Left kidney (tissue), 8 donors: Measurements from ENCODE around the gene ADGB. TPM values are rescaled to one million over a fixed set of nuclear protein-coding genes. Genes with fewer than 3 reads are reported as not detected.
"Not testable (repeated sequence)": the region's sequence is repeated elsewhere in the genome, so short reads cannot be mapped to it uniquely, and the experiment has no call there.

Experiments used
- DNase-seq: peaks from one replicate; pipeline ENCODE4 v3.0.0-alpha.2; 2013
- long read RNA-seq, 8 donors: transcript quantifications; one replicate each; lab custom pipeline, GENCODE V29; 2026
- polyA plus RNA-seq: library from polyadenylated mRNA; unstranded; fragments of 120-200 nt; gene quantifications from one replicate; pipeline ENCODE4 v1.2.1, GENCODE V29; 2013; ENCODE audit not compliant: insufficient read length

ADGB gene
- polyA plus RNA-seq, result 0.62 TPM
- long read RNA-seq, donor 1, result 0 reads
- long read RNA-seq, donor 2, result 0 reads
- long read RNA-seq, donor 3, result 0 reads
- long read RNA-seq, donor 4, result 0 reads
- long read RNA-seq, donor 5, result 0 reads
- long read RNA-seq, donor 6, result 0 reads
- long read RNA-seq, donor 7, result 0 reads
- long read RNA-seq, donor 8, result 0 reads

GRCh38 chr6:146598772-146599405 lies at the start of gene ADGB:
ADGB (plus strand) TSS chr6:146598972; CDS start chr6:146599041, 69 bp downstream.
- DNase-seq, result peak; percentile 65

- DNase-seq, result no peak
Observed at GRCh38 chr6:146550911-146551310, 47.9 kb upstream of the ADGB start.

GRCh38 chr6:146551545-146551944 lies 47.2 kb upstream of the ADGB start:
- DNase-seq, result no peak

GRCh38 chr6:146553377-146554135 lies 45.2 kb upstream of the ADGB start:
- no peak for DNase-seq

- no peak for DNase-seq
Observed at GRCh38 chr6:146560607-146561006, 38.2 kb upstream of the ADGB start.

- not testable (repeated sequence) for DNase-seq
Observed at GRCh38 chr6:146566661-146567060, 32.1 kb upstream of the ADGB start.

GRCh38 chr6:146568619-146569018 lies 30.2 kb upstream of the ADGB start:
- DNase-seq, result not testable (repeated sequence)

- DNase-seq, result no peak
Observed at GRCh38 chr6:146574211-146574610, 24.6 kb upstream of the ADGB start.

GRCh38 chr6:146578054-146578453 lies 20.7 kb upstream of the ADGB start:
- no peak for DNase-seq

GRCh38 chr6:146581968-146582367 lies 16.8 kb upstream of the ADGB start:
- DNase-seq, result no peak

GRCh38 chr6:146582857-146583256 lies 15.9 kb upstream of the ADGB start:
- no peak for DNase-seq

- DNase-seq, result no peak
Observed at GRCh38 chr6:146583966-146584365, 14.8 kb upstream of the ADGB start.

- no peak for DNase-seq
Observed at GRCh38 chr6:146587459-146587858, 11.3 kb upstream of the ADGB start.

GRCh38 chr6:146590492-146590891 lies 8.3 kb upstream of the ADGB start:
- DNase-seq, result no peak

GRCh38 chr6:146592451-146592850 lies 6.3 kb upstream of the ADGB start:
- DNase-seq, result no peak

GRCh38 chr6:146593986-146594385 lies 4.8 kb upstream of the ADGB start:
- DNase-seq, result no peak

GRCh38 chr6:146594495-146594894 lies 4.3 kb upstream of the ADGB start:
- no peak for DNase-seq

- DNase-seq, result no peak
Observed at GRCh38 chr6:146595972-146596731, 2.6 kb upstream of the ADGB start.

- DNase-seq, result no peak
Observed at GRCh38 chr6:146601352-146601751, 2.6 kb downstream of the ADGB start.

GRCh38 chr6:146602526-146602925 lies 3.8 kb downstream of the ADGB start:
- no peak for DNase-seq

GRCh38 chr6:146613947-146614346 lies 15.2 kb downstream of the ADGB start:
- DNase-seq, result no peak

GRCh38 chr6:146620655-146621054 lies 21.9 kb downstream of the ADGB start:
- DNase-seq, result no peak

- DNase-seq, result no peak
Observed at GRCh38 chr6:146628350-146628749, 29.6 kb downstream of the ADGB start.
